IMR-90 (cell line): ENCODE measurements around the gene COL17A1. TPM values are rescaled to one million over a fixed set of nuclear protein-coding genes. Genes with fewer than 3 reads are reported as not detected.

Experiments
- ATAC-seq: fragments of 200-7000 bp; cut with Tn5 transposase; 2 replicates; pipeline ENCODE4 v1.9.1; 2020; ENCODE audit warnings: low read depth, mild to moderate bottlenecking, moderate library complexity
- BruUV-seq: library from RNA; stranded (reverse); fragments of 400-500 nt; replicated peaks from 2 replicates; lab custom pipeline; 2021; lab: Mats Ljungman, UMichigan
- CTCF ChIA-PET: fragments of 300-600 bp; formaldehyde crosslinking; extraction: SDS; loops from one replicate; lab custom pipeline; 2021; ENCODE audit warnings: antibody characterized with exemption; lab: Yijun Ruan, JAX
- POLR2A ChIA-PET: fragments of 300-600 bp; sonication (Branson Sonifier 250); formaldehyde crosslinking; loops from one replicate; lab custom pipeline; 2022; ENCODE audit warnings: antibody characterized with exemption; ENCODE audit not compliant: unreplicated experiment; lab: Charles Lee
- DNase-seq: peaks from one replicate; pipeline ENCODE4 v3.0.0; 2013
- H2AFZ ChIP-seq: replicated peaks from 2 replicates; pipeline ENCODE3; 2013; ENCODE audit warnings: low read length, mild to moderate bottlenecking; ENCODE audit not compliant: poor library complexity
- H2AK5ac ChIP-seq: 2 replicates; pipeline ENCODE4 v1.6.1; 2013; ENCODE audit warnings: low read depth, low read length, inconsistent platforms
- H2AK9ac ChIP-seq: replicated peaks from 2 replicates; pipeline ENCODE3; 2013; ENCODE audit warnings: mild to moderate bottlenecking, low read depth, low read length, moderate library complexity; ENCODE audit not compliant: poor library complexity
- H2BK120ac ChIP-seq: 2 replicates; pipeline ENCODE4 v1.6.1; 2013; ENCODE audit warnings: low read depth, low read length, inconsistent platforms
- H2BK15ac ChIP-seq: 3 replicates; pipeline ENCODE4 v1.6.1; 2013; ENCODE audit warnings: low read depth, low read length, inconsistent platforms
- H2BK20ac ChIP-seq: 2 replicates; pipeline ENCODE4 v1.6.1; 2013; ENCODE audit warnings: low read depth, mild to moderate bottlenecking, inconsistent platforms, low read length, moderate library complexity
- H2BK5ac ChIP-seq: 2 replicates; pipeline ENCODE4 v1.6.1; 2013; ENCODE audit warnings: mild to moderate bottlenecking, low read depth, low read length, inconsistent platforms; ENCODE audit not compliant: poor library complexity, severe bottlenecking
- H3K14ac ChIP-seq: replicated peaks from 2 replicates; pipeline ENCODE4 v1.6.1; 2013; ENCODE audit warnings: low read depth, low read length, inconsistent platforms
- H3K18ac ChIP-seq: 2 replicates; pipeline ENCODE4 v1.6.1; 2013; ENCODE audit warnings: low read depth, low read length, control low read depth
- H3K23ac ChIP-seq: 2 replicates; pipeline ENCODE4 v1.6.1; 2013; ENCODE audit warnings: low read depth, low read length, inconsistent platforms
- H3K27ac ChIP-seq: 2 replicates; pipeline ENCODE4 v1.5.1; 2013; ENCODE audit warnings: mild to moderate bottlenecking, control low read depth, low read length; ENCODE audit not compliant: insufficient read depth
- H3K27me3 ChIP-seq: 2 replicates; pipeline ENCODE4 v1.6.1; 2013; ENCODE audit warnings: low read length; ENCODE audit not compliant: control insufficient read depth, insufficient read depth
- H3K36me3 ChIP-seq: 2 replicates; pipeline ENCODE4 v1.6.1; 2013; ENCODE audit warnings: low read length, mixed read lengths; ENCODE audit not compliant: control insufficient read depth, insufficient read depth
- H3K4ac ChIP-seq: 2 replicates; pipeline ENCODE4 v1.6.1; 2013; ENCODE audit warnings: low read depth, low read length, inconsistent platforms
- H3K4me1 ChIP-seq: 2 replicates; pipeline ENCODE4 v1.6.1; 2013; ENCODE audit warnings: low read length, mixed read lengths; ENCODE audit not compliant: control insufficient read depth, insufficient read depth
- H3K4me2 ChIP-seq: 2 replicates; pipeline ENCODE4 v1.6.1; 2013; ENCODE audit warnings: low read depth, mild to moderate bottlenecking, control low read depth, low read length, moderate library complexity
- H3K4me3 ChIP-seq: 2 replicates; pipeline ENCODE4 v1.5.1; 2013; ENCODE audit warnings: low read depth, mild to moderate bottlenecking, control low read depth, low read length, moderate library complexity; ENCODE audit not compliant: insufficient read depth
- H3K56ac ChIP-seq: 2 replicates; pipeline ENCODE4 v1.6.1; 2013; ENCODE audit warnings: low read length, inconsistent platforms; ENCODE audit not compliant: insufficient read depth; ENCODE audit errors: extremely low read depth
- H3K79me1 ChIP-seq, 2 experiments: 2 replicates each; pipeline ENCODE4 v1.6.1; 2013; ENCODE audit warnings: low read length in 2 of 2, inconsistent platforms in 1 of 2, low read depth in 1 of 2
- H3K9ac ChIP-seq: 2 replicates; pipeline ENCODE4 v1.6.1; 2013; ENCODE audit warnings: low read depth, low read length, control low read depth
- H3K9me1 ChIP-seq: 2 replicates; pipeline ENCODE4 v1.6.1; 2013; ENCODE audit warnings: low read length, inconsistent platforms; ENCODE audit not compliant: insufficient read depth
- H3K9me3 ChIP-seq: 2 replicates; pipeline ENCODE4 v1.6.1; 2013; ENCODE audit warnings: low read length; ENCODE audit not compliant: control insufficient read depth, insufficient read depth
- H4K20me1 ChIP-seq: 2 replicates; pipeline ENCODE4 v1.6.1; 2013; ENCODE audit warnings: low read length, inconsistent platforms; ENCODE audit not compliant: insufficient read depth
- H4K5ac ChIP-seq: 2 replicates; pipeline ENCODE4 v1.6.1; 2013; ENCODE audit warnings: mild to moderate bottlenecking, low read depth, low read length, control low read depth
- H4K8ac ChIP-seq, 2 experiments: 2 replicates each; pipeline ENCODE4 v1.6.1; 2013; ENCODE audit warnings: low read depth in 2 of 2, low read length in 2 of 2, control low read depth in 1 of 2, inconsistent platforms in 1 of 2
- H4K91ac ChIP-seq: 2 replicates; pipeline ENCODE4 v1.6.1; 2013; ENCODE audit warnings: low read depth, low read length, inconsistent platforms; ENCODE audit not compliant: insufficient read depth
- MAFK ChIP-seq: IDR thresholded peaks from 2 replicates; pipeline ENCODE4 v1.6.1; 2012; ENCODE audit warnings: low read depth, low read length, improper control_type of control experiment
- MXI1 ChIP-seq: IDR thresholded peaks from 2 replicates; pipeline ENCODE4 v1.6.1; 2012; ENCODE audit warnings: low read depth, mild to moderate bottlenecking, low read length, moderate library complexity, borderline replicate concordance
- POLR2A ChIP-seq: IDR thresholded peaks from 2 replicates; pipeline ENCODE4 v1.6.1; 2012; ENCODE audit warnings: mild to moderate bottlenecking, low read depth, low read length
- WGBS, 2 experiments: methylation state at CpG; one replicate each; pipeline versions ENCODE4 v1.1.5 to v1.1.7; 2013; ENCODE audit warnings: missing lambda C conversion rate in 2 of 2; ENCODE audit not compliant: insufficient read length in 1 of 2; ENCODE audit errors: extremely low coverage in 2 of 2; 5-methylcytosine and 5-hydroxymethylcytosine counted together
- dilution Hi-C: fragments of 300-500 bp; cut with HindIII; formaldehyde crosslinking; loops from one replicate; pipeline ENCODE4 v1.14.3; 2018; ENCODE audit warnings: low sequenced_read_pairs; ENCODE audit not compliant: unreplicated experiment
- in situ Hi-C: fragments of 300-500 bp; cut with MboI; formaldehyde crosslinking; loops from 3 replicates; pipeline ENCODE4 v1.14.3; 2019; ENCODE audit warnings: low sequenced_read_pairs, inconsistent platforms, mixed read lengths
- intact Hi-C: fragments of 100-400 bp; cut with micrococcal nuclease; formaldehyde crosslinking; loops from 2 replicates; pipeline ENCODE4 v1.10.0; 2022
- polyA plus RNA-seq, 3 experiments: library from polyadenylated mRNA; depleted of rRNA; stranded (reverse); fragments of >200 nt; gene quantifications; 2 replicates each; pipeline ENCODE4 v1.2.3, GENCODE V29; 2012; ENCODE audit warnings: low replicate concordance in 1 of 3
- total RNA-seq: library from RNA; depleted of rRNA; stranded (reverse); fragments of >200 nt; gene quantifications from 2 replicates; pipeline ENCODE4 v1.2.3, GENCODE V29; 2012
- TF ChIP-seq, protein P1 (sequence below): fragments of 150-350 bp; IDR thresholded peaks from 2 replicates; pipeline ENCODE4 v1.6.1; 2017; ENCODE audit warnings: mild to moderate bottlenecking, antibody characterized with exemption, low read length, low read depth

The COL17A1 gene
- total and polyA plus RNA-seq, 2 of the 4 experiments (the other 2 are of a cell fraction): 0.14 to 0.18 TPM

DNA sequence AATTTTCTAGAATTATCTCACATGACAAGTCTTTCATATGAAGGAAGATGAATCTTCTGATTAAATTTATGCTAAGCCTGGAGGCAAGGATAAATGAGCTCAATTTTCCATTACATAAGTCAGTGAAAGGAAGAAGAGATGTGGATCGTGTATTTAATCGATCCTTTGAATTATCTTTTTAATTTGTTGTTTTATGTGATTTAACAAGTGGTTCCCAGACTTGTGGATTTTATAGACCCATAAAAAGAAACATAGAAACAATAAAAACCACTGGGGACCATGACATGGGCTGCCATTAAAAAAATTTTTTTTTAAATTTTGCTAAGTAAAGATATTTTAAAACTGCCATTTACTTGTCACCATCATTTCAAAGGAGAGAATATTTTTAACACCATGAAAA lies 73.8 kb downstream of the COL17A1 start:
- TF ChIP-seq MXI1 (no peak), MAFK (no peak), POLR2A (no peak)
- TF ChIP-seq, protein P1, sequence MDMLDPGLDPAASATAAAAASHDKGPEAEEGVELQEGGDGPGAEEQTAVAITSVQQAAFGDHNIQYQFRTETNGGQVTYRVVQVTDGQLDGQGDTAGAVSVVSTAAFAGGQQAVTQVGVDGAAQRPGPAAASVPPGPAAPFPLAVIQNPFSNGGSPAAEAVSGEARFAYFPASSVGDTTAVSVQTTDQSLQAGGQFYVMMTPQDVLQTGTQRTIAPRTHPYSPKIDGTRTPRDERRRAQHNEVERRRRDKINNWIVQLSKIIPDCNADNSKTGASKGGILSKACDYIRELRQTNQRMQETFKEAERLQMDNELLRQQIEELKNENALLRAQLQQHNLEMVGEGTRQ: no peak
- POLR2A ChIA-PET: no interaction called here
- no peak overlapping the region for H2AK9ac ChIP-seq
- dilution Hi-C loops (no loop called here), intact Hi-C loops (loop anchor here (5.0 kb wide), 1 partner anchor 40 kb away; no protein-coding TSS in a partner anchor), in situ Hi-C loops (loop anchor here (25.0 kb wide), 1 partner anchor 300 kb away; no protein-coding TSS in a partner anchor)
- no peak overlapping the region for H3K27ac ChIP-seq
- H3K4ac ChIP-seq: no peak overlapping the region
- BruUV-seq: no TSS peak
- peaks cover 4% of the 10 kb centered on the region for H3K9me1 ChIP-seq
- H3K4me3 ChIP-seq: no peak overlapping the region
- H4K5ac ChIP-seq: no peak overlapping the region
- no peak overlapping the region for H2AFZ ChIP-seq
- H3K27me3 ChIP-seq: no peaks in the 10 kb centered on the region
- no peak overlapping the region for H3K56ac ChIP-seq
- H2BK15ac ChIP-seq: no peak overlapping the region
- no peak overlapping the region for H3K18ac ChIP-seq
- H3K4me2 ChIP-seq: no peak overlapping the region
- H2BK5ac ChIP-seq: no peak overlapping the region
- DNase-seq: no peak
- H2BK120ac ChIP-seq: no peak overlapping the region
- H3K9me3 ChIP-seq: no peaks in the 10 kb centered on the region
- H3K23ac ChIP-seq: no peak overlapping the region
- CTCF ChIA-PET: interaction anchor here (0.7 to 1.1 kb wide), 2 partner anchors 109 to 124 kb away, joined by 3 read pairs; no protein-coding TSS in a partner anchor
- H4K8ac ChIP-seq: no peak overlapping the region
- no CpG with 5 or more reads among the region's 2 CpGs for WGBS, 2 experiments
- no peak overlapping the region for H4K91ac ChIP-seq
- H3K36me3 ChIP-seq: peaks cover 7% of the 10 kb centered on the region
- no peak overlapping the region for H3K9ac ChIP-seq
- H2AK5ac ChIP-seq: no peak overlapping the region
- no peaks in the 10 kb centered on the region for H4K20me1 ChIP-seq
- no peak for ATAC-seq
- peaks cover 4% of the 10 kb centered on the region for H3K4me1 ChIP-seq
- no peak overlapping the region for H3K14ac ChIP-seq
- H3K79me1 ChIP-seq: peaks cover 4 to 14% of the 10 kb centered on the region in 2 experiments; a peak in 3 of 4 replicates
- no peak overlapping the region for H2BK20ac ChIP-seq
